Endothelial cell of umbilical vein (primary cell): ENCODE measurements around the gene ITGAE.

Source experiments
- CTCF ChIP-seq, 2 donors: IDR thresholded peaks; 1 replicate in 1 of 2; 2 replicates in 1 of 2; pipeline ENCODE4 v1.5.1; 2011; ENCODE audit warnings: low read length in 2 of 2, mild to moderate bottlenecking in 2 of 2, moderate library complexity in 2 of 2, control low read depth in 1 of 2, inconsistent platforms in 1 of 2, low read depth in 1 of 2; ENCODE audit not compliant: insufficient read depth in 1 of 2; ENCODE audit errors: extremely low read depth in 1 of 2
- FOS ChIP-seq: IDR thresholded peaks from 2 replicates; pipeline ENCODE4 v1.6.1; 2011; ENCODE audit warnings: mild to moderate bottlenecking, low read length, moderate library complexity, borderline replicate concordance; ENCODE audit not compliant: insufficient read depth
- GATA2 ChIP-seq: IDR thresholded peaks from 2 replicates; pipeline ENCODE4 v1.7.0; 2011; ENCODE audit warnings: low read depth, mild to moderate bottlenecking, moderate library complexity, mixed read lengths, low read length; ENCODE audit not compliant: insufficient read length, insufficient read depth
- MYC ChIP-seq: IDR thresholded peaks from one replicate; pipeline ENCODE4 v1.6.1; 2011; ENCODE audit warnings: mild to moderate bottlenecking, low read depth, low read length
- POLR2A ChIP-seq: IDR thresholded peaks from 2 replicates; pipeline ENCODE4 v1.6.1; 2012; ENCODE audit warnings: low read depth, mild to moderate bottlenecking, control low read depth, low read length

- no peak for TF ChIP-seq FOS
- TF ChIP-seq POLR2A, result no peak
- no peak for TF ChIP-seq CTCF (IDR thresholded peaks at IDR 0.05; ENCODE audit: extremely low read depth in 1 of 2, insufficient read depth in 1 of 2, low read depth in 1 of 2, low read length in 2 of 2)
- no peak for TF ChIP-seq MYC
- TF ChIP-seq GATA2, result no peak
Measured at GRCh38 chr17:3810019-3810418, 9.0 kb upstream of the ITGAE start.
